ENCODE results near the gene PSMD13.

- TF ChIP-seq TAF1 (IDR thresholded peaks at IDR 0.05; ENCODE audit: borderline replicate concordance, low read depth, low read length) (no peak), POLR2A (IDR thresholded peaks at IDR 0.05; ENCODE audit: low read depth, low read length) (no peak)
Observed at GRCh38 chr11:255816-256215, 19.0 kb downstream of the PSMD13 start.

Measured in GM12892 (cell line).